ENCODE results near the gene SMARCA5. TPM values are rescaled to one million over a fixed set of nuclear protein-coding genes. Genes with fewer than 3 reads are reported as not detected.
"Not testable (repeated sequence)": the region's sequence is repeated elsewhere in the genome, so short reads cannot be mapped to it uniquely, and the experiment has no call there.

Gene SMARCA5
- total RNA-seq, 2 donors from 2014 or later: 20.8 to 21.0 TPM

DNA sequence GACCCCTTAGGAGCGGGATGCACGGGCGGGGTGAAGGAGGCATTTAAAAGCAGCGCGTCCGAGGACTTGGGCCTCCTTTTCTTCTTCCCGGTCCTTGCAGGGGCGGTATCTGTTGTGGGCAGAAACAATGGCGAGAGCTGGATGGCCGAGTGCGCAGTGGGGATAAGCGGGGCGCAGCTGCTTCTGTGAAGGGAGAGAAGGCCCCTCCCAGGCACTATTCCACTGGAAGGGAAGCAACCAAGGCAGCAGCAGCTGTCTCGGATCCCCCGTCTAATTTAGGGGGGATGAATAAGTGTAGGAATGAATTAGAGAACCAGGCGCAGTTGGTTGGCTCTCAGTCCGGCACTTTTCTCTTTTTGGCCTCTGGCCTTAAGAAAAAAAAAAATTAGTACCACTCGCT, 995 bp downstream of the SMARCA5 start:
- H3K4me1 ChIP-seq: peaks cover 46% of the 10 kb centered on the region
- H3K27ac ChIP-seq: peak overlapping the region; percentile 95 to 97 (median 96)
- ATAC-seq: no peak
- intact Hi-C loops (cut with DNase I): no loop called here
- TF ChIP-seq POLR2A (IDR thresholded peaks at IDR 0.05): no peak
- TF ChIP-seq, protein P1, sequence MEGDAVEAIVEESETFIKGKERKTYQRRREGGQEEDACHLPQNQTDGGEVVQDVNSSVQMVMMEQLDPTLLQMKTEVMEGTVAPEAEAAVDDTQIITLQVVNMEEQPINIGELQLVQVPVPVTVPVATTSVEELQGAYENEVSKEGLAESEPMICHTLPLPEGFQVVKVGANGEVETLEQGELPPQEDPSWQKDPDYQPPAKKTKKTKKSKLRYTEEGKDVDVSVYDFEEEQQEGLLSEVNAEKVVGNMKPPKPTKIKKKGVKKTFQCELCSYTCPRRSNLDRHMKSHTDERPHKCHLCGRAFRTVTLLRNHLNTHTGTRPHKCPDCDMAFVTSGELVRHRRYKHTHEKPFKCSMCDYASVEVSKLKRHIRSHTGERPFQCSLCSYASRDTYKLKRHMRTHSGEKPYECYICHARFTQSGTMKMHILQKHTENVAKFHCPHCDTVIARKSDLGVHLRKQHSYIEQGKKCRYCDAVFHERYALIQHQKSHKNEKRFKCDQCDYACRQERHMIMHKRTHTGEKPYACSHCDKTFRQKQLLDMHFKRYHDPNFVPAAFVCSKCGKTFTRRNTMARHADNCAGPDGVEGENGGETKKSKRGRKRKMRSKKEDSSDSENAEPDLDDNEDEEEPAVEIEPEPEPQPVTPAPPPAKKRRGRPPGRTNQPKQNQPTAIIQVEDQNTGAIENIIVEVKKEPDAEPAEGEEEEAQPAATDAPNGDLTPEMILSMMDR (IDR thresholded peaks at IDR 0.05): no peak
- no peaks in the 10 kb centered on the region for H3K27me3 ChIP-seq
- 0% methylated on average over 18 of the region's 18 CpGs for WGBS, 2 donors
- peak; percentile 33 to 46 (median 42) for DNase-seq
- no peaks in the 10 kb centered on the region for H3K9me3 ChIP-seq
- H3K36me3 ChIP-seq (replicated peaks in 1 of 2; ENCODE audit: insufficient read depth in 1 of 2, low read depth in 2 of 2): no peaks in the 10 kb centered on the region
- H3K4me3 ChIP-seq: peak overlapping the region; percentile 31 to 84

DNA sequence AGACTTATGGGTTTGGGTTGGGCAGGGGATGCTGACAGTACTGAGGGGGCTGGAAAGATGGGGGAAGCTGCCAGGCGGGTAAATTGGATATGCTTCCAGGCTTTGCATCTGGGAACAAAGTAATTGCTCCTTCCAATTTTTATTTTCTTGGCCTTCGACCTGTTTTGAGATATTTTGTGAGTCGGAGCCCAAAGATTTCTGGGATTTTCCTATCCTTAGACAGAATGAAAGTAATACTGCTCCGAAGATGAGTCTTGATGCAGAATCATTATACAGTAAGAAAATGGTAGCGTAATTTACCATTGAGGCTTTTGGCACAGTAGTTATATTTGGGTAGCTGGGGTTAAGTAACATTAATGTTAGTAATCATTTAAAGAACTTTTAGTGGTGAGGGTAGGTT, 1.4 kb downstream of the SMARCA5 start:
- H3K4me3 ChIP-seq: peak overlapping the region; percentile 31 to 84
- H3K9me3 ChIP-seq: no peaks in the 10 kb centered on the region
- peaks cover 50% of the 10 kb centered on the region for H3K4me1 ChIP-seq
- H3K27ac ChIP-seq: peak overlapping the region in 3 of 4 donors; percentile 95 to 97 (median 96)
- TF ChIP-seq POLR2A (IDR thresholded peaks at IDR 0.05): no peak
- TF ChIP-seq, protein P1 (IDR thresholded peaks at IDR 0.05): no peak
- H3K36me3 ChIP-seq (replicated peaks in 1 of 2; ENCODE audit: insufficient read depth in 1 of 2, low read depth in 2 of 2): no peaks in the 10 kb centered on the region
- intact Hi-C loops (cut with DNase I): no loop called here
- no peak for DNase-seq
- no peaks in the 10 kb centered on the region for H3K27me3 ChIP-seq
- no peak for ATAC-seq
- WGBS, 2 donors: 14% methylated on average over 5 of the region's 5 CpGs

DNA sequence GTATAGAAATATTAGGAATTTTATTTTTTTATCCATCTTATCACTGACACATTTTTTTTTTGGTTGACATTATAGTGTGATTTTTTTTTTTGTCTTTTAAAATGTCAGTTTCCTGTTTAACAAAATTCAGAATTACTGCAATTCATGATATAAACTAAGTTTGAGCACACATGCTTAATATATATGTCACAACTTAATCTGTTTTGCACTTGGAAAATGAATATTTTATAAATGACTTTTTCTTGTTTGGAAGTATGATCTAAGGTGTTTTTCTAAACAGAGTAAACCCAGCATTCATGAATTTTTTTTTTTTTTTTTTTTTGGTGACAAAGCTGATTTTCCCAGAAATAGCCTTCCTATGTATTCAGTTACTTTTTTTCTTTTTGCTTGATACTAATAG, 2.4 kb downstream of the SMARCA5 start:
- H3K27me3 ChIP-seq: no peaks in the 10 kb centered on the region
- intact Hi-C loops (cut with DNase I): no loop called here
- no peak overlapping the region for H3K4me3 ChIP-seq
- H3K36me3 ChIP-seq (replicated peaks in 1 of 2; ENCODE audit: insufficient read depth in 1 of 2, low read depth in 2 of 2): no peaks in the 10 kb centered on the region
- ATAC-seq: no peak
- H3K9me3 ChIP-seq: no peaks in the 10 kb centered on the region
- H3K4me1 ChIP-seq: peaks cover 52% of the 10 kb centered on the region
- TF ChIP-seq POLR2A (IDR thresholded peaks at IDR 0.05): no peak
- TF ChIP-seq, protein P1 (IDR thresholded peaks at IDR 0.05): no peak
- no peak overlapping the region for H3K27ac ChIP-seq
- no peak for DNase-seq

- TF ChIP-seq, protein P1 (IDR thresholded peaks at IDR 0.05): no peak
- no peak for TF ChIP-seq POLR2A (IDR thresholded peaks at IDR 0.05)
- Histone ChIP-seq H3K9me3 (no peaks in the 10 kb centered on the region), H3K4me3 (no peak overlapping the region), H3K4me1 (peaks cover 48% of the 10 kb centered on the region), H3K27ac (no peak overlapping the region), H3K36me3 (replicated peaks in 1 of 2; ENCODE audit: insufficient read depth in 1 of 2, low read depth in 2 of 2) (peaks cover 0 to 9% of the 10 kb centered on the region in 2 donors), H3K27me3 (no peaks in the 10 kb centered on the region)
- WGBS, 2 donors: 48 to 61% methylated on average over 2 of the region's 2 CpGs
- ATAC-seq (no peak), DNase-seq (no peak)
- intact Hi-C loops (cut with DNase I): no loop called here
These were observed 4.3 kb downstream of the SMARCA5 start for GRCh38 chr4:143517764-143518163.

- Histone ChIP-seq H3K27me3 (no peaks in the 10 kb centered on the region), H3K4me1 (peaks cover 8% of the 10 kb centered on the region), H3K4me3 (no peak overlapping the region), H3K9me3 (no peaks in the 10 kb centered on the region), H3K27ac (no peak overlapping the region), H3K36me3 (replicated peaks in 1 of 2; ENCODE audit: insufficient read depth in 1 of 2, low read depth in 2 of 2) (peaks cover 0 to 28% of the 10 kb centered on the region in 2 donors)
- WGBS, 2 donors: 85 to 92% methylated on average over 4 of the region's 4 CpGs
- ATAC-seq (no peak), DNase-seq (no peak)
- TF ChIP-seq POLR2A (IDR thresholded peaks at IDR 0.05): no peak
- TF ChIP-seq, protein P1 (IDR thresholded peaks at IDR 0.05): no peak
- intact Hi-C loops (cut with DNase I): no loop called here
These were observed 10.7 kb downstream of the SMARCA5 start for GRCh38 chr4:143524211-143524610.

- ATAC-seq; H3K27me3 ChIP-seq; H3K4me3 ChIP-seq; DNase-seq; H3K9me3 ChIP-seq; H3K27ac ChIP-seq; H3K4me1 ChIP-seq; intact Hi-C loops (cut with DNase I): not testable (repeated sequence)
- 90 to 93% methylated on average over 4 of the region's 4 CpGs for WGBS, 2 donors
- H3K36me3 ChIP-seq (replicated peaks in 1 of 2; ENCODE audit: insufficient read depth in 1 of 2, low read depth in 2 of 2): peaks cover 0 to 29% of the 10 kb centered on the region in 2 donors
These were observed 14.5 kb downstream of the SMARCA5 start for GRCh38 chr4:143528046-143528445.
